ENCODE results near the gene STRA6.
A peak's percentile ranks its signal among the peaks of the same experiment; 100 is the strongest.

STRA6 gene

GRCh38 chr15:74225928-74226327 lies 23.3 kb upstream of the STRA6 start:
- no peak for DNase-seq (ENCODE audit: extremely low spot score)
- ChIA-PET POLR2A (no interaction called here), CTCF (no interaction called here)
- TF ChIP-seq NFRKB (IDR thresholded peaks at IDR 0.05) (no peak), FOXM1 (IDR thresholded peaks at IDR 0.05; ENCODE audit: borderline replicate concordance) (no peak), PKNOX1 (IDR thresholded peaks at IDR 0.05) (no peak), HDGF (IDR thresholded peaks at IDR 0.05; ENCODE audit: borderline replicate concordance) (no peak), LEF1 (IDR thresholded peaks at IDR 0.05; ENCODE audit: borderline replicate concordance) (no peak), TARDBP (IDR thresholded peaks at IDR 0.05) (no peak), FOXA1 (IDR thresholded peaks at IDR 0.05) (no peak), CTBP1 (IDR thresholded peaks at IDR 0.05; ENCODE audit: borderline replicate concordance) (no peak), ZNF384 (IDR thresholded peaks at IDR 0.05) (no peak), FOXK2 (IDR thresholded peaks at IDR 0.05) (no peak), BHLHE40 (IDR thresholded peaks at IDR 0.05; ENCODE audit: borderline replicate concordance) (no peak), ARNT (IDR thresholded peaks at IDR 0.05) (no peak)

- ChIA-PET CTCF (interaction anchor here (1.0 to 1.3 kb wide), 2 partner anchors 13 to 28 kb away, joined by 3 read pairs; no protein-coding TSS in a partner anchor), POLR2A (interaction anchor here (1.2 to 1.5 kb wide), 3 partner anchors 12 to 20 kb away, joined by 3 to 4 read pairs (median 3); partner anchors contain the start of gene STRA6)
- DNase-seq (ENCODE audit: extremely low spot score) = no peak
- no peak for TF ChIP-seq TARDBP (IDR thresholded peaks at IDR 0.05)
- TF ChIP-seq HDGF (IDR thresholded peaks at IDR 0.05; ENCODE audit: borderline replicate concordance) = no peak
- no peak for TF ChIP-seq LEF1 (IDR thresholded peaks at IDR 0.05; ENCODE audit: borderline replicate concordance)
- TF ChIP-seq NFRKB (IDR thresholded peaks at IDR 0.05) = no peak
- no peak for TF ChIP-seq ZNF384 (IDR thresholded peaks at IDR 0.05)
- no peak for TF ChIP-seq ELF4 (IDR thresholded peaks at IDR 0.05)
- TF ChIP-seq ARNT (IDR thresholded peaks at IDR 0.05) = no peak
- no peak for TF ChIP-seq FOXM1 (IDR thresholded peaks at IDR 0.05; ENCODE audit: borderline replicate concordance)
- TF ChIP-seq SP1 (IDR thresholded peaks at IDR 0.05) = no peak
- TF ChIP-seq BHLHE40 (IDR thresholded peaks at IDR 0.05; ENCODE audit: borderline replicate concordance) = no peak
- TF ChIP-seq L3MBTL2 (conservative IDR thresholded peaks at IDR 0.05) = no peak
- no peak for TF ChIP-seq FOXK2 (IDR thresholded peaks at IDR 0.05)
- no peak for TF ChIP-seq PKNOX1 (IDR thresholded peaks at IDR 0.05)
- no peak for TF ChIP-seq FOXA1 (IDR thresholded peaks at IDR 0.05)
- no peak for TF ChIP-seq SUZ12 (IDR thresholded peaks at IDR 0.05)
- no peak for TF ChIP-seq CTBP1 (IDR thresholded peaks at IDR 0.05; ENCODE audit: borderline replicate concordance)
Measured at GRCh38 chr15:74222240-74223119, 19.9 kb upstream of the STRA6 start.

- ChIA-PET POLR2A (interaction anchor here (1.2 to 1.5 kb wide), 3 partner anchors 11 to 19 kb away, joined by 3 to 4 read pairs (median 3); partner anchors contain the start of gene STRA6), CTCF (interaction anchor here (1.3 kb wide), 1 partner anchor 13 kb away, joined by 3 read pairs; no protein-coding TSS in a partner anchor)
- TF ChIP-seq ZNF384 (IDR thresholded peaks at IDR 0.05) (no peak), FOXA1 (IDR thresholded peaks at IDR 0.05) (no peak), ELF4 (IDR thresholded peaks at IDR 0.05) (no peak), LEF1 (IDR thresholded peaks at IDR 0.05; ENCODE audit: borderline replicate concordance) (no peak)
- DNase-seq (ENCODE audit: extremely low spot score) = no peak
Measured at GRCh38 chr15:74221399-74222239, 19.0 kb upstream of the STRA6 start.

- DNase-seq (ENCODE audit: extremely low spot score) = no peak
- CTCF ChIA-PET = interaction anchor here (0.8 kb wide), 1 partner anchor 10 kb away, joined by 6 read pairs; no protein-coding TSS in a partner anchor
- POLR2A ChIA-PET = interaction anchor here (1.2 to 1.5 kb wide), 2 partner anchors 17 to 18 kb away, joined by 3 to 4 read pairs; partner anchors contain the start of gene STRA6
- TF ChIP-seq ZNF384 (IDR thresholded peaks at IDR 0.05) (0 out of 2 replicates have a peak, but pooled peaks have one; percentile 44), ARNT (IDR thresholded peaks at IDR 0.05) (no peak)
Measured at GRCh38 chr15:74220475-74221248, 18.1 kb upstream of the STRA6 start.

- POLR2A ChIA-PET = no interaction called here
- no peak for TF ChIP-seq FOXA1 (IDR thresholded peaks at IDR 0.05)
- TF ChIP-seq TARDBP (IDR thresholded peaks at IDR 0.05) = no peak
- TF ChIP-seq ZNF384 (IDR thresholded peaks at IDR 0.05) = no peak
- no peak for TF ChIP-seq PKNOX1 (IDR thresholded peaks at IDR 0.05)
- TF ChIP-seq L3MBTL2 (conservative IDR thresholded peaks at IDR 0.05) = no peak
- no peak for TF ChIP-seq SUZ12 (IDR thresholded peaks at IDR 0.05)
- no peak for TF ChIP-seq BHLHE40 (IDR thresholded peaks at IDR 0.05; ENCODE audit: borderline replicate concordance)
- no peak for TF ChIP-seq SP1 (IDR thresholded peaks at IDR 0.05)
- CTCF ChIA-PET = no interaction called here
- no peak for DNase-seq (ENCODE audit: extremely low spot score)
Measured at GRCh38 chr15:74217907-74218885, 15.6 kb upstream of the STRA6 start.
